B cell (primary cell): Measurements from ENCODE around the gene VTI1A. TPM values are rescaled to one million over a fixed set of nuclear protein-coding genes. Genes with fewer than 3 reads are reported as not detected.

ENCODE experiments used
- ATAC-seq: fragments of 200-7000 bp; cut with Tn5 transposase; one replicate; pipeline ENCODE4 v1.10.0; 2021; ENCODE audit warnings: low read depth, mild to moderate bottlenecking, moderate number of reproducible peaks, moderate library complexity
- CTCF ChIA-PET: fragments of 350-600 bp; sonication (Branson Sonifier 250); formaldehyde crosslinking; loops from one replicate; lab custom pipeline; 2021; ENCODE audit warnings: antibody characterized with exemption, inconsistent platforms; lab: Charles Lee
- POLR2A ChIA-PET: fragments of 350-600 bp; sonication (Branson Sonifier 250); formaldehyde crosslinking; loops from one replicate; lab custom pipeline; 2021; ENCODE audit warnings: antibody characterized with exemption; lab: Charles Lee
- DNase-seq: peaks from one replicate; pipeline ENCODE4 v3.0.0; 2013
- H2AFZ ChIP-seq: 2 replicates; pipeline ENCODE4 v1.6.1; 2012; ENCODE audit warnings: mild to moderate bottlenecking, low read depth, low read length; ENCODE audit not compliant: insufficient read depth, poor library complexity, severe bottlenecking
- H3K27ac ChIP-seq, 2 donors: 1 replicate in 1 of 2; 2 replicates in 1 of 2; pipeline ENCODE4 v1.5.1; 2012 to 2013; ENCODE audit warnings: low read length in 2 of 2, mild to moderate bottlenecking in 2 of 2, moderate library complexity in 1 of 2
- H3K27me3 ChIP-seq, 4 experiments: fragments of 200-600 bp in 1 of 4; sonication (generic) in 1 of 4; replicated peaks in 1 of 4; 1 replicate in 2 of 4; 2 replicates in 2 of 4; pipeline versions ENCODE4 v1.6.1 to v1.7.0; 2013 to 2016; ENCODE audit warnings: low read length in 3 of 4, mild to moderate bottlenecking in 2 of 4, mixed read lengths in 1 of 4, moderate library complexity in 1 of 4; ENCODE audit not compliant: insufficient read depth in 4 of 4, control insufficient read depth in 3 of 4; ENCODE audit errors: control extremely low read depth in 1 of 4
- H3K36me3 ChIP-seq, 2 experiments: replicated peaks in 1 of 2; 1 replicate in 1 of 2; 2 replicates in 1 of 2; pipeline versions ENCODE4 v1.6.1 to v1.7.1; 2013; ENCODE audit warnings: low read length in 1 of 2; ENCODE audit not compliant: insufficient read depth in 2 of 2, control insufficient read depth in 1 of 2; ENCODE audit errors: control extremely low read depth in 1 of 2, extremely low read depth in 1 of 2
- H3K4me1 ChIP-seq, 2 donors: fragments of 200-600 bp in 1 of 2; sonication (generic) in 1 of 2; 1 replicate in 1 of 2; 2 replicates in 1 of 2; pipeline versions ENCODE4 v1.5.1 to v1.6.1; 2013 to 2017; ENCODE audit warnings: low read length in 2 of 2; ENCODE audit not compliant: control insufficient read depth in 2 of 2, insufficient read depth in 2 of 2
- H3K4me2 ChIP-seq: replicated peaks from 2 replicates; pipeline ENCODE3; 2012; ENCODE audit warnings: mild to moderate bottlenecking, low read depth, low read length; ENCODE audit not compliant: poor library complexity, severe bottlenecking
- H3K4me3 ChIP-seq, 5 experiments: fragments of 200-600 bp in 1 of 5; sonication (generic) in 1 of 5; 1 replicate in 3 of 5; 2 replicates in 2 of 5; pipeline versions ENCODE4 v1.5.1 to v1.7.0; 2011 to 2016; ENCODE audit warnings: low read length in 4 of 5, mild to moderate bottlenecking in 4 of 5, low read depth in 2 of 5, control low read depth in 1 of 5, moderate library complexity in 1 of 5; ENCODE audit not compliant: insufficient read depth in 1 of 5; ENCODE audit errors: control extremely low read depth in 1 of 5, extremely low read depth in 1 of 5
- H3K79me2 ChIP-seq: fragments of 200-600 bp; sonication (generic); one replicate; pipeline ENCODE4 v1.6.0; 2016; ENCODE audit warnings: low read length; ENCODE audit not compliant: control insufficient read depth, insufficient read depth
- H3K9ac ChIP-seq: fragments of 200-600 bp; sonication (generic); 2 replicates; pipeline ENCODE4 v1.6.1; 2017; ENCODE audit warnings: mild to moderate bottlenecking, low read length, moderate library complexity
- H3K9me3 ChIP-seq, 3 donors: one replicate each; pipeline versions ENCODE4 v1.6.1 to v1.7.1; 2013; ENCODE audit warnings: low read length in 2 of 3; ENCODE audit not compliant: control insufficient read depth in 2 of 3, insufficient read depth in 1 of 3; ENCODE audit errors: control extremely low read depth in 1 of 3
- H4K20me1 ChIP-seq: 2 replicates; pipeline ENCODE4 v1.6.0; 2012; ENCODE audit warnings: mild to moderate bottlenecking, low read length; ENCODE audit not compliant: insufficient read depth, control insufficient read depth, poor library complexity, severe bottlenecking
- H3K27ac Mint-ChIP-seq: one replicate; pipeline ENCODE4 v1.8.0; 2021; ENCODE audit warnings: mixed read lengths
- H3K27me3 Mint-ChIP-seq: one replicate; pipeline ENCODE4 v1.8.0; 2021; ENCODE audit warnings: mixed read lengths
- H3K4me1 Mint-ChIP-seq: one replicate; pipeline ENCODE4 v1.8.0; 2021; ENCODE audit warnings: mixed read lengths
- H3K4me3 Mint-ChIP-seq: one replicate; pipeline ENCODE4 v1.8.0; 2021; ENCODE audit warnings: mixed read lengths
- H3K9me3 Mint-ChIP-seq: one replicate; pipeline ENCODE4 v1.8.0; 2022; ENCODE audit warnings: mixed read lengths; ENCODE audit not compliant: insufficient read depth
- EZH2 ChIP-seq: IDR thresholded peaks from 2 replicates; pipeline ENCODE4 v1.6.1; 2012; ENCODE audit warnings: borderline replicate concordance, low read depth, mild to moderate bottlenecking, moderate library complexity, low read length; ENCODE audit not compliant: insufficient read depth, poor library complexity, severe bottlenecking
- WGBS: methylation state at CpG from one replicate; pipeline ENCODE4 v1.1.5; 2013; ENCODE audit warnings: missing lambda C conversion rate; ENCODE audit not compliant: insufficient coverage; 5-methylcytosine and 5-hydroxymethylcytosine counted together
- intact Hi-C: fragments of 100-400 bp; cut with micrococcal nuclease; formaldehyde crosslinking; loops from one replicate; pipeline ENCODE4 v1.10.0; 2022
- polyA plus RNA-seq: library from polyadenylated mRNA; depleted of rRNA; stranded (reverse); fragments of >200 nt; gene quantifications from 2 replicates; pipeline ENCODE4 v1.2.3, GENCODE V29; 2012
- total RNA-seq, 2 donors: library from RNA; stranded (reverse); fragments of 120-200 nt in 1 of 2; gene quantifications; 1 replicate in 1 of 2; 2 replicates in 1 of 2; pipeline versions ENCODE4 v1.2.3 to v1.2.4, GENCODE V29; 2013 to 2022
- TF ChIP-seq, protein P1 (sequence below): fragments of 200-600 bp; IDR thresholded peaks from one replicate; pipeline ENCODE4 v1.8.0; 2022; ENCODE audit warnings: antibody characterized with exemption, mild to moderate bottlenecking

The VTI1A gene
- total and polyA plus RNA-seq, 2 donors (not counting 1 experiment from before 2014, with no cell fraction given): 20.0 to 84.1 TPM

DNA sequence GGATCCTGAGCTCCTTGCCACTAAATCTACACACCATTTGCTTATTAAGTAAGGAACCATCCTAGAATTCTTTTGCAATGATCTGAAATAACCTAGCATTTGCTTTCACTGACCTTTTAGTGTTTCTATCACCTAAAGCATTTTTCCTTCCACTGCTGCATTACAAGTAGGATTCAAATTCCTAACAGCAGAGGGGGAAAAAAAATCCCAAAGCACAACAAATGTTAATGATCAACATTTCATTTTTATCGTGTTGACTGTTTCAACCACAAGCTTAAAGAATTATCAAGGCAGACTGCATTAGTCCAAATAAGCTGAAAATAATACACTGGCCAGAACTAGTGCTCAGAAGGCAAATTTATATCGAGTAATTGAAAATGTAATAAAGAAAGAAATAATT lies 328.4 kb downstream of the VTI1A start:
- no peak overlapping the region for H2AFZ ChIP-seq
- H3K36me3 ChIP-seq: no peaks in the 10 kb centered on the region
- H3K9ac ChIP-seq: no peak overlapping the region
- H3K4me3 Mint-ChIP-seq: no peak overlapping the region
- H3K27me3 Mint-ChIP-seq: no peaks in the 10 kb centered on the region
- no peaks in the 10 kb centered on the region for H3K4me1 Mint-ChIP-seq
- no peak overlapping the region for H3K4me3 ChIP-seq
- no peaks in the 10 kb centered on the region for H3K9me3 Mint-ChIP-seq
- H3K27ac Mint-ChIP-seq: no peak overlapping the region
- CTCF ChIA-PET: no interaction called here
- WGBS: no CpG with 5 or more reads among the region's 2 CpGs
- no peak for ATAC-seq
- H3K4me1 ChIP-seq: no peaks in the 10 kb centered on the region
- no peaks in the 10 kb centered on the region for H4K20me1 ChIP-seq
- no peak for DNase-seq
- H3K27me3 ChIP-seq: no peaks in the 10 kb centered on the region
- intact Hi-C loops: no loop called here
- H3K9me3 ChIP-seq: no peaks in the 10 kb centered on the region
- TF ChIP-seq, protein P1, sequence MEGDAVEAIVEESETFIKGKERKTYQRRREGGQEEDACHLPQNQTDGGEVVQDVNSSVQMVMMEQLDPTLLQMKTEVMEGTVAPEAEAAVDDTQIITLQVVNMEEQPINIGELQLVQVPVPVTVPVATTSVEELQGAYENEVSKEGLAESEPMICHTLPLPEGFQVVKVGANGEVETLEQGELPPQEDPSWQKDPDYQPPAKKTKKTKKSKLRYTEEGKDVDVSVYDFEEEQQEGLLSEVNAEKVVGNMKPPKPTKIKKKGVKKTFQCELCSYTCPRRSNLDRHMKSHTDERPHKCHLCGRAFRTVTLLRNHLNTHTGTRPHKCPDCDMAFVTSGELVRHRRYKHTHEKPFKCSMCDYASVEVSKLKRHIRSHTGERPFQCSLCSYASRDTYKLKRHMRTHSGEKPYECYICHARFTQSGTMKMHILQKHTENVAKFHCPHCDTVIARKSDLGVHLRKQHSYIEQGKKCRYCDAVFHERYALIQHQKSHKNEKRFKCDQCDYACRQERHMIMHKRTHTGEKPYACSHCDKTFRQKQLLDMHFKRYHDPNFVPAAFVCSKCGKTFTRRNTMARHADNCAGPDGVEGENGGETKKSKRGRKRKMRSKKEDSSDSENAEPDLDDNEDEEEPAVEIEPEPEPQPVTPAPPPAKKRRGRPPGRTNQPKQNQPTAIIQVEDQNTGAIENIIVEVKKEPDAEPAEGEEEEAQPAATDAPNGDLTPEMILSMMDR: no peak
- no peak for TF ChIP-seq EZH2
- no peak overlapping the region for H3K27ac ChIP-seq
- POLR2A ChIA-PET: no interaction called here
- no peak overlapping the region for H3K4me2 ChIP-seq
- H3K79me2 ChIP-seq: no peaks in the 10 kb centered on the region

GRCh38 chr10:112775892-112776674 lies 329.1 kb downstream of the VTI1A start:
- H2AFZ ChIP-seq: no peak overlapping the region
- no peaks in the 10 kb centered on the region for H3K27me3 Mint-ChIP-seq
- H3K36me3 ChIP-seq: no peaks in the 10 kb centered on the region
- H3K27me3 ChIP-seq: no peaks in the 10 kb centered on the region
- ChIA-PET POLR2A (no interaction called here), CTCF (no interaction called here)
- no peaks in the 10 kb centered on the region for H3K4me1 Mint-ChIP-seq
- H3K4me3 ChIP-seq: no peak overlapping the region
- ATAC-seq (no peak), DNase-seq (no peak)
- no peaks in the 10 kb centered on the region for H3K79me2 ChIP-seq
- H4K20me1 ChIP-seq: no peaks in the 10 kb centered on the region
- intact Hi-C loops: no loop called here
- 100% methylated on average over 9 of the region's 14 CpGs for WGBS
- H3K4me1 ChIP-seq: no peaks in the 10 kb centered on the region
- H3K27ac Mint-ChIP-seq: no peak overlapping the region
- TF ChIP-seq EZH2: no peak
- TF ChIP-seq, protein P1: no peak
- H3K27ac ChIP-seq: no peak overlapping the region
- no peaks in the 10 kb centered on the region for H3K9me3 ChIP-seq
- H3K4me2 ChIP-seq: no peak overlapping the region
- no peak overlapping the region for H3K4me3 Mint-ChIP-seq
- H3K9me3 Mint-ChIP-seq: no peaks in the 10 kb centered on the region
- no peak overlapping the region for H3K9ac ChIP-seq
